Measurements from ENCODE around the gene MRPS27.
A peak's percentile ranks its signal among the peaks of the same experiment; 100 is the strongest.

Gene MRPS27

GRCh38 chr5:72319976-72320752 lies at the start of gene MRPS27, which contains the start of gene PTCD2:
MRPS27 (minus strand) TSS chr5:72320240; CDS start chr5:72320221, 19 bp downstream.
PTCD2 (plus strand) TSS chr5:72320373; CDS start chr5:72320383, 10 bp downstream.
- DNase-seq (ENCODE audit: low spot score), result peak; percentile 96
- TF ChIP-seq, protein P1, sequence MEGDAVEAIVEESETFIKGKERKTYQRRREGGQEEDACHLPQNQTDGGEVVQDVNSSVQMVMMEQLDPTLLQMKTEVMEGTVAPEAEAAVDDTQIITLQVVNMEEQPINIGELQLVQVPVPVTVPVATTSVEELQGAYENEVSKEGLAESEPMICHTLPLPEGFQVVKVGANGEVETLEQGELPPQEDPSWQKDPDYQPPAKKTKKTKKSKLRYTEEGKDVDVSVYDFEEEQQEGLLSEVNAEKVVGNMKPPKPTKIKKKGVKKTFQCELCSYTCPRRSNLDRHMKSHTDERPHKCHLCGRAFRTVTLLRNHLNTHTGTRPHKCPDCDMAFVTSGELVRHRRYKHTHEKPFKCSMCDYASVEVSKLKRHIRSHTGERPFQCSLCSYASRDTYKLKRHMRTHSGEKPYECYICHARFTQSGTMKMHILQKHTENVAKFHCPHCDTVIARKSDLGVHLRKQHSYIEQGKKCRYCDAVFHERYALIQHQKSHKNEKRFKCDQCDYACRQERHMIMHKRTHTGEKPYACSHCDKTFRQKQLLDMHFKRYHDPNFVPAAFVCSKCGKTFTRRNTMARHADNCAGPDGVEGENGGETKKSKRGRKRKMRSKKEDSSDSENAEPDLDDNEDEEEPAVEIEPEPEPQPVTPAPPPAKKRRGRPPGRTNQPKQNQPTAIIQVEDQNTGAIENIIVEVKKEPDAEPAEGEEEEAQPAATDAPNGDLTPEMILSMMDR (IDR thresholded peaks at IDR 0.05; ENCODE audit: extremely low read depth, missing control alignments), result no peak

DNA sequence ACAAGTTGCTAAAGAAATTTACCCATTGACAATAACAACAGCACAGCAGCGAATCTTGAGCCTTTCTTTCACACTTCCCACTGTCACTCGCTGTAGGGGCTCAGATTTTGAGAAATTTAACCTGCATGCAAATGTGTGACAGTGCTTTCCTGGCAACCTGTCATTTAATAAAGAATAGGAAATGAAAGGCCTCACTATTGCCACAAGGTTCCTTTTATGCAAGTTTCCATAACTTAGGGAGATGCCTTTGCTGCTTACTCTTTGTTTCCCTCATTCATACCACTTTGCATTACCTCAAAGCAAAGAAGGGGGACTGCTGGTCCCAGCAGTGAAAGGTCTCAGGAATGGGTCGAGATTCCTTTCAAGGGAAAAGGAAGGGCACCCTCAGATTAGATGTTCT lies 49.7 kb upstream of the MRPS27 start:
- no peak for DNase-seq (ENCODE audit: low spot score)
- TF ChIP-seq, protein P1 (IDR thresholded peaks at IDR 0.05; ENCODE audit: extremely low read depth, missing control alignments), result no peak

- DNase-seq (ENCODE audit: low spot score), result no peak
- TF ChIP-seq, protein P1 (IDR thresholded peaks at IDR 0.05; ENCODE audit: extremely low read depth, missing control alignments), result no peak
Observed at GRCh38 chr5:72369301-72369700, 49.3 kb upstream of the MRPS27 start.

- TF ChIP-seq, protein P1 (IDR thresholded peaks at IDR 0.05; ENCODE audit: extremely low read depth, missing control alignments), result no peak
- DNase-seq (ENCODE audit: low spot score), result no peak
Observed at GRCh38 chr5:72368271-72368670, 48.2 kb upstream of the MRPS27 start.

DNA sequence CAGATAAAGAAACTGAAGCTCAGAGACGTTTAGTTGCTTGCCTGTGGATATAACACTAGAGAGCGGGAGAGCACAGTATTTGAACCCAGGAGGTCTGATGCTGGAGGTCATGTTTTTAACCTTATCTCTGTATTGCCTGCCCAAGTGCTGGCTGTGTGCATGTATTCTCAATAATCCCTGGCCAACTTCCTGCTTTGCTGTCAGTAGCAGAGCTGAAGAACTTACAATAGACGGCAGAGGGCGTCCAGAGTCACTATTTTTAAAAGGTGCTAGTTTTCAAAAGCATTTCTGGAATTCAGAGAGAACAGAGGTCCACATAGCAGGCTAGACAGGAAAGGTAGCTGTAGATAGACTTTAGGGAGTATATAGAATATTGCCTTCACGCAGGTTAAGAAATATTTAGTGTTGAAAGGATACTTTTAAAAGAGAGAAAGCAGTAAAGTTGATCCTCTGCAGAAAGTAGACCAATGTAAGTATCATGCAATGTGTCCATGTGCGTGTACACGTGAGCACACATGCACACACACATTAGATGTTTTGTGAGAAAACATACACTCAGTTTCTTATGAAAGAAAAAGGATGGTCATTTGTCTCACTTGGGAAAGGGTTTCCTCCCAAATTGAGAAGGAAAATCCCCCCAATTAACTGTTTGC lies 46.4 kb upstream of the MRPS27 start:
- peak; percentile 49 for DNase-seq (ENCODE audit: low spot score)
- TF ChIP-seq, protein P1 (IDR thresholded peaks at IDR 0.05; ENCODE audit: extremely low read depth, missing control alignments), result peak; percentile 58

DNA sequence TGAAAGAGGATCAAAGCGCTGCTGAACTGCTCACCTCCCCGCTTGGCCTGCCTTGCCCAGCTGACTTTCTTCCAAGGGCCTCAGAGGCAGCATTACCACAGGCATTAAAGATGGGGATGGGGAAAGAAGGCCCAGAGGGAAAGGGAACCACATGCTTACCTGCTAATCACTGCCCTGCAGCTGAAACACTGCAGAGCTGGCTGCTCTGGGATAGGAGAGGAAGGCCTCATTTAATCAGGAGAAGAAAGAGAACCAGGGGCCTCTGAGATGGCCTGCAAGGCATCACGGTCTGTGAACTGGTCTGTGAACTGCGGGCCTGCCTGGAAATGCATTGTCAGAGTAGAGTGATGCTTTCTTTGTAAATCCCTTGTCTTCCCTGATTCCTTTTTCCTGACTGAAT lies 44.9 kb upstream of the MRPS27 start:
- DNase-seq (ENCODE audit: low spot score), result no peak

More for the DNA sequence above, 44.9 kb upstream of the MRPS27 start:
- TF ChIP-seq, protein P1 (IDR thresholded peaks at IDR 0.05; ENCODE audit: extremely low read depth, missing control alignments), result no peak

Measured in GM20000 (cell line).